Neural cell (in vitro differentiated cells): Measurements from ENCODE around the gene OTUB1. TPM values are rescaled to one million over a fixed set of nuclear protein-coding genes. Genes with fewer than 3 reads are reported as not detected.

ENCODE experiments used
- H2AFZ ChIP-seq: fragments of 200-600, 300-800 bp; sonication (generic), shearing (Covaris generic); 2 replicates; pipeline ENCODE4 v1.6.0; 2014; ENCODE audit warnings: low read depth, mild to moderate bottlenecking, antibody characterized with exemption, low read length, moderate library complexity
- H3F3A ChIP-seq: fragments of 200-600 bp; shearing (Covaris generic); 2 replicates; pipeline ENCODE4 v1.6.1; 2016; ENCODE audit warnings: mild to moderate bottlenecking, moderate library complexity, mixed read lengths, antibody characterized with exemption, low read length; ENCODE audit not compliant: insufficient read depth, poor library complexity, severe bottlenecking
- H3K27ac ChIP-seq: fragments of 200-600, 300-800 bp; sonication (generic), shearing (Covaris generic); 2 replicates; pipeline ENCODE4 v1.5.1; 2014; ENCODE audit warnings: mild to moderate bottlenecking, low read length, moderate library complexity
- H3K27me3 ChIP-seq: fragments of 300-800, 200-600 bp; sonication (generic), shearing (Covaris generic); 2 replicates; pipeline ENCODE4 v1.6.0; 2014; ENCODE audit warnings: mild to moderate bottlenecking, low read depth, low read length, moderate library complexity; ENCODE audit not compliant: insufficient read depth
- H3K36me3 ChIP-seq: fragments of 300-800, 200-600 bp; sonication (generic), shearing (Covaris generic); 2 replicates; pipeline ENCODE4 v1.5.1; 2014; ENCODE audit warnings: mild to moderate bottlenecking, antibody characterized with exemption, low read length, moderate library complexity; ENCODE audit not compliant: insufficient read depth
- H3K4me2 ChIP-seq: fragments of 300-800, 200-600 bp; sonication (generic), shearing (Covaris generic); 2 replicates; pipeline ENCODE4 v1.6.0; 2014; ENCODE audit warnings: mild to moderate bottlenecking, low read length
- H3K4me3 ChIP-seq: fragments of 300-800, 200-600 bp; sonication (generic), shearing (Covaris generic); 2 replicates; pipeline ENCODE4 v1.5.1; 2014; ENCODE audit warnings: mild to moderate bottlenecking, low read length, moderate library complexity
- H3K79me2 ChIP-seq: fragments of 200-600 bp; shearing (Covaris generic); replicated peaks from 2 replicates; pipeline ENCODE4 v1.6.0; 2014; ENCODE audit warnings: mild to moderate bottlenecking, low read length, moderate library complexity; ENCODE audit not compliant: insufficient read depth
- H3K9ac ChIP-seq: fragments of 300-800, 200-600 bp; sonication (generic), shearing (Covaris generic); 2 replicates; pipeline ENCODE4 v1.6.1; 2016; ENCODE audit warnings: mild to moderate bottlenecking, low read length, mixed read lengths
- H3K9me2 ChIP-seq: fragments of 200-600 bp; shearing (Covaris generic); 2 replicates; pipeline ENCODE4 v1.6.1; 2016; ENCODE audit warnings: mild to moderate bottlenecking, low read length, mixed read lengths; ENCODE audit not compliant: insufficient read depth
- H3K9me3 ChIP-seq: fragments of 200-600, 300-800 bp; sonication (generic), shearing (Covaris generic); 2 replicates; pipeline ENCODE4 v1.6.1; 2016; ENCODE audit warnings: mild to moderate bottlenecking, mixed run types, low read length, moderate library complexity, mixed read lengths
- H4K20me1 ChIP-seq: fragments of 200-600 bp; shearing (Covaris generic); 2 replicates; pipeline ENCODE4 v1.6.1; 2016; ENCODE audit warnings: mild to moderate bottlenecking, mixed run types; ENCODE audit not compliant: insufficient read depth
- EP300 ChIP-seq: fragments of 450-650 bp; conservative IDR thresholded peaks from 2 replicates; pipeline ENCODE4 v1.6.1; 2014; ENCODE audit warnings: antibody characterized with exemption, mild to moderate bottlenecking, moderate library complexity; ENCODE audit not compliant: poor library complexity, severe bottlenecking
- EZH2 ChIP-seq: fragments of 200-600, 300-800 bp; shearing (Covaris generic), sonication (generic); IDR thresholded peaks from 2 replicates; pipeline ENCODE4 v1.6.1; 2014; ENCODE audit warnings: antibody characterized with exemption, low read length, borderline replicate concordance, mild to moderate bottlenecking; ENCODE audit not compliant: insufficient read depth, poor library complexity, severe bottlenecking
- MXI1 ChIP-seq: fragments of 450-650 bp; conservative IDR thresholded peaks from 2 replicates; pipeline ENCODE4 v1.6.1; 2014; ENCODE audit warnings: antibody characterized with exemption, mild to moderate bottlenecking; ENCODE audit not compliant: poor library complexity, severe bottlenecking
- POLR2AphosphoS5 ChIP-seq: IDR thresholded peaks from 2 replicates; pipeline ENCODE4 v1.6.1; 2012
- RAD21 ChIP-seq: fragments of 450-650 bp; conservative IDR thresholded peaks from 2 replicates; pipeline ENCODE4 v1.6.1; 2014; ENCODE audit warnings: antibody characterized with exemption, mild to moderate bottlenecking, moderate library complexity
- SMC3 ChIP-seq: fragments of 450-650 bp; conservative IDR thresholded peaks from 2 replicates; pipeline ENCODE4 v1.6.1; 2014; ENCODE audit warnings: antibody characterized with exemption, mild to moderate bottlenecking, moderate library complexity; ENCODE audit not compliant: poor library complexity
- TAF1 ChIP-seq: IDR thresholded peaks from 2 replicates; pipeline ENCODE4 v1.6.1; 2012; ENCODE audit warnings: low read depth
- polyA plus RNA-seq: library from polyadenylated mRNA; depleted of rRNA; stranded (reverse); fragments of >200 nt; gene quantifications from 2 replicates; pipeline ENCODE4 v1.2.3, GENCODE V29; 2014
- TF ChIP-seq, protein P1 (sequence below): IDR thresholded peaks from 2 replicates; pipeline ENCODE4 v1.6.1; 2012; ENCODE audit warnings: borderline replicate concordance
- TF ChIP-seq, protein P2 (sequence below): fragments of 450-650 bp; IDR thresholded peaks from 2 replicates; pipeline ENCODE4 v1.5.1; 2014; ENCODE audit warnings: antibody characterized with exemption, mild to moderate bottlenecking, moderate library complexity; ENCODE audit not compliant: poor library complexity, severe bottlenecking

OTUB1 gene
- polyA plus RNA-seq, 1 donor from 2014 or later, result 103 TPM

DNA sequence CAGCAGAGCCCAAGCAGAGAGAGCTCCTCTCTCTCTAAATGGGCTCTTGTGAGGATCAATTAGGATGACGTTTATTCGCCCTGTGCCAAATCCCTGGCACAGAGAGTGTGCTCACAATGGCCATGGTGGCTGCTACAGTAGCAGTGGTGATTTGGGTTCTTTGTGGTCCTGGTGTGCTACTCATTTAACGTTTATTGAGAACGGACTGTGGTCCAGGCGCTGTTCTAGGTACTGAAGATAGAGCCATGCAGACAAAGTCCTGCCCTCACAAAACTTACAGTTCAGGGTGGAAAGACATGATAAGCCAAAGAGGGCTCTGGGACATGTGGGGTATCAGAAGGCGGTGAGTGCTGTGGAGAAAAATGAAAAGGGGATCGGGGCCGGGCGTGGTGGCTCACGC lies 5.3 kb downstream of the OTUB1 start:
- Histone ChIP-seq H3K27me3 (no peaks in the 10 kb centered on the region), H3K4me2 (no peak overlapping the region), H3K4me3 (no peak overlapping the region), H3K36me3 (no peaks in the 10 kb centered on the region), H3F3A (no peaks in the 10 kb centered on the region), H3K79me2 (peaks cover 26% of the 10 kb centered on the region), H4K20me1 (no peaks in the 10 kb centered on the region), H3K9me3 (no peaks in the 10 kb centered on the region), H3K9me2 (no peaks in the 10 kb centered on the region), H3K9ac (no peak overlapping the region), H2AFZ (no peak overlapping the region), H3K27ac (no peak overlapping the region)
- TF ChIP-seq EZH2 (no peak), MXI1 (no peak), POLR2AphosphoS5 (no peak), EP300 (no peak), TAF1 (no peak), RAD21 (no peak), SMC3 (no peak)
- TF ChIP-seq, protein P1, sequence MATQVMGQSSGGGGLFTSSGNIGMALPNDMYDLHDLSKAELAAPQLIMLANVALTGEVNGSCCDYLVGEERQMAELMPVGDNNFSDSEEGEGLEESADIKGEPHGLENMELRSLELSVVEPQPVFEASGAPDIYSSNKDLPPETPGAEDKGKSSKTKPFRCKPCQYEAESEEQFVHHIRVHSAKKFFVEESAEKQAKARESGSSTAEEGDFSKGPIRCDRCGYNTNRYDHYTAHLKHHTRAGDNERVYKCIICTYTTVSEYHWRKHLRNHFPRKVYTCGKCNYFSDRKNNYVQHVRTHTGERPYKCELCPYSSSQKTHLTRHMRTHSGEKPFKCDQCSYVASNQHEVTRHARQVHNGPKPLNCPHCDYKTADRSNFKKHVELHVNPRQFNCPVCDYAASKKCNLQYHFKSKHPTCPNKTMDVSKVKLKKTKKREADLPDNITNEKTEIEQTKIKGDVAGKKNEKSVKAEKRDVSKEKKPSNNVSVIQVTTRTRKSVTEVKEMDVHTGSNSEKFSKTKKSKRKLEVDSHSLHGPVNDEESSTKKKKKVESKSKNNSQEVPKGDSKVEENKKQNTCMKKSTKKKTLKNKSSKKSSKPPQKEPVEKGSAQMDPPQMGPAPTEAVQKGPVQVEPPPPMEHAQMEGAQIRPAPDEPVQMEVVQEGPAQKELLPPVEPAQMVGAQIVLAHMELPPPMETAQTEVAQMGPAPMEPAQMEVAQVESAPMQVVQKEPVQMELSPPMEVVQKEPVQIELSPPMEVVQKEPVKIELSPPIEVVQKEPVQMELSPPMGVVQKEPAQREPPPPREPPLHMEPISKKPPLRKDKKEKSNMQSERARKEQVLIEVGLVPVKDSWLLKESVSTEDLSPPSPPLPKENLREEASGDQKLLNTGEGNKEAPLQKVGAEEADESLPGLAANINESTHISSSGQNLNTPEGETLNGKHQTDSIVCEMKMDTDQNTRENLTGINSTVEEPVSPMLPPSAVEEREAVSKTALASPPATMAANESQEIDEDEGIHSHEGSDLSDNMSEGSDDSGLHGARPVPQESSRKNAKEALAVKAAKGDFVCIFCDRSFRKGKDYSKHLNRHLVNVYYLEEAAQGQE, result no peak
- TF ChIP-seq, protein P2, sequence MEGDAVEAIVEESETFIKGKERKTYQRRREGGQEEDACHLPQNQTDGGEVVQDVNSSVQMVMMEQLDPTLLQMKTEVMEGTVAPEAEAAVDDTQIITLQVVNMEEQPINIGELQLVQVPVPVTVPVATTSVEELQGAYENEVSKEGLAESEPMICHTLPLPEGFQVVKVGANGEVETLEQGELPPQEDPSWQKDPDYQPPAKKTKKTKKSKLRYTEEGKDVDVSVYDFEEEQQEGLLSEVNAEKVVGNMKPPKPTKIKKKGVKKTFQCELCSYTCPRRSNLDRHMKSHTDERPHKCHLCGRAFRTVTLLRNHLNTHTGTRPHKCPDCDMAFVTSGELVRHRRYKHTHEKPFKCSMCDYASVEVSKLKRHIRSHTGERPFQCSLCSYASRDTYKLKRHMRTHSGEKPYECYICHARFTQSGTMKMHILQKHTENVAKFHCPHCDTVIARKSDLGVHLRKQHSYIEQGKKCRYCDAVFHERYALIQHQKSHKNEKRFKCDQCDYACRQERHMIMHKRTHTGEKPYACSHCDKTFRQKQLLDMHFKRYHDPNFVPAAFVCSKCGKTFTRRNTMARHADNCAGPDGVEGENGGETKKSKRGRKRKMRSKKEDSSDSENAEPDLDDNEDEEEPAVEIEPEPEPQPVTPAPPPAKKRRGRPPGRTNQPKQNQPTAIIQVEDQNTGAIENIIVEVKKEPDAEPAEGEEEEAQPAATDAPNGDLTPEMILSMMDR, result no peak

DNA sequence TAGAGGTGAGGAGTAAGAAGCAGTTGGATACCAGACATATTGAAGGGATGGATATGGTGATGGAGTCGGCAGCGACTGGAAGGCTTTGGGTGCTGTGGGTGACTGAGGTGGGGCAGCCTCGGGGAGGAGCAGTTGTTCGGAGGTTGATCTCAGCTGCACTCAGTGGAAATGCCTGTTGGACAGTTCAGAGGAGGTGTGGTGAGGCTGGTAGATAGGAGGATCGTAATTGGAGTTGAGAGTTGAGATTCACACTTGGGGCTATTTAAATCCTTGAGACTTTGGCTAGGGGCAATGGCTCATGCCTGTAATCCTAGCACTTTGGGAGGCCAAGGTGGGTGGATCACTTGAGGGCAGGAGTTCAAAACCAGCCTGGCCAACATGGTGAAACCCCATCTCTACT lies 6.9 kb downstream of the OTUB1 start:
- Histone ChIP-seq H3K9me3 (no peaks in the 10 kb centered on the region), H3K79me2 (peaks cover 13% of the 10 kb centered on the region), H3K9me2 (no peaks in the 10 kb centered on the region), H4K20me1 (no peaks in the 10 kb centered on the region), H3F3A (no peaks in the 10 kb centered on the region), H3K4me2 (no peak overlapping the region), H3K27me3 (no peaks in the 10 kb centered on the region), H2AFZ (no peak overlapping the region), H3K9ac (no peak overlapping the region), H3K36me3 (no peaks in the 10 kb centered on the region), H3K4me3 (no peak overlapping the region), H3K27ac (no peak overlapping the region)
- TF ChIP-seq SMC3, result no peak
- TF ChIP-seq MXI1, result no peak
- no peak for TF ChIP-seq TAF1
- TF ChIP-seq, protein P1, result no peak
- TF ChIP-seq EZH2, result no peak
- no peak for TF ChIP-seq RAD21
- TF ChIP-seq POLR2AphosphoS5, result no peak
- TF ChIP-seq, protein P2, result no peak
- TF ChIP-seq EP300, result no peak
